Vagina (tissue), 2 donors: ENCODE data around the gene ACAA1. TPM values are rescaled to one million over a fixed set of nuclear protein-coding genes. Genes with fewer than 3 reads are reported as not detected.

Source experiments
- DNase-seq, 2 donors: peaks; one replicate each; pipeline ENCODE4 v3.0.0-alpha.2; 2017; ENCODE audit errors: extremely low spot score in 2 of 2
- H3K27ac ChIP-seq: fragments of 200-600 bp; sonication (generic); one replicate; pipeline ENCODE4 v1.5.1; 2019
- H3K27me3 ChIP-seq: fragments of 200-600 bp; sonication (generic); one replicate; pipeline ENCODE4 v1.5.1; 2019
- H3K36me3 ChIP-seq, 2 donors: fragments of 200-600 bp; sonication (generic); one replicate each; pipeline ENCODE4 v1.5.1; 2017 to 2019
- H3K4me1 ChIP-seq: fragments of 200-600 bp; sonication (generic); one replicate; pipeline ENCODE4 v1.5.1; 2019
- H3K4me3 ChIP-seq, 2 donors: fragments of 200-600 bp; sonication (generic); 1 replicate in 1 of 2; 2 replicates in 1 of 2; pipeline ENCODE4 v1.5.1; 2016 to 2019
- H3K9me3 ChIP-seq: fragments of 200-600 bp; sonication (generic); one replicate; pipeline ENCODE4 v1.5.1; 2019
- POLR2A ChIP-seq, 2 donors: fragments of 450-650 bp; IDR thresholded peaks; one replicate each; pipeline ENCODE4 v1.6.1; 2017; ENCODE audit warnings: antibody characterized with exemption in 2 of 2, mild to moderate bottlenecking in 2 of 2, moderate library complexity in 2 of 2
- POLR2AphosphoS5 ChIP-seq, 2 donors: sonication (generic); formaldehyde crosslinking; IDR thresholded peaks; one replicate each; pipeline ENCODE4 v1.9.0; 2017; ENCODE audit warnings: antibody characterized with exemption in 2 of 2, mild to moderate bottlenecking in 2 of 2, low read depth in 1 of 2; ENCODE audit not compliant: insufficient read depth in 1 of 2
- intact Hi-C: fragments of 100-400 bp; cut with DNase I; formaldehyde crosslinking; loops from one replicate; pipeline ENCODE4 v1.15.1; 2023
- total RNA-seq: library from RNA; depleted of rRNA; stranded (reverse); fragments of >200 nt; gene quantifications from one replicate; pipeline ENCODE4 v1.2.3, GENCODE V29; 2016
- TF ChIP-seq, protein P1 (sequence below), 3 experiments: fragments of 450-650 bp in 2 of 3; fragments of 200-600 bp in 1 of 3; sonication (generic) in 1 of 3; IDR thresholded peaks; one replicate each; pipeline ENCODE4 v1.5.1; 2017 to 2019; ENCODE audit warnings: antibody characterized with exemption in 3 of 3, mild to moderate bottlenecking in 2 of 3, moderate library complexity in 2 of 3

The ACAA1 gene
- total RNA-seq, 1 donor from 2014 or later: 53.0 TPM

- Histone ChIP-seq H3K36me3 (peaks cover 0 to 10% of the 10 kb centered on the region in 2 donors), H3K4me3 (peak overlapping the region; percentile 70 to 85), H3K27ac (peak overlapping the region; percentile 92), H3K4me1 (peaks cover 43% of the 10 kb centered on the region), H3K27me3 (no peaks in the 10 kb centered on the region), H3K9me3 (no peaks in the 10 kb centered on the region)
- DNase-seq: peak; percentile 55 to 81
- TF ChIP-seq POLR2AphosphoS5 (IDR thresholded peaks at IDR 0.05; ENCODE audit: insufficient read depth in 1 of 2, low read depth in 1 of 2) (no peak), POLR2A (IDR thresholded peaks at IDR 0.05) (no peak)
- TF ChIP-seq, protein P1, sequence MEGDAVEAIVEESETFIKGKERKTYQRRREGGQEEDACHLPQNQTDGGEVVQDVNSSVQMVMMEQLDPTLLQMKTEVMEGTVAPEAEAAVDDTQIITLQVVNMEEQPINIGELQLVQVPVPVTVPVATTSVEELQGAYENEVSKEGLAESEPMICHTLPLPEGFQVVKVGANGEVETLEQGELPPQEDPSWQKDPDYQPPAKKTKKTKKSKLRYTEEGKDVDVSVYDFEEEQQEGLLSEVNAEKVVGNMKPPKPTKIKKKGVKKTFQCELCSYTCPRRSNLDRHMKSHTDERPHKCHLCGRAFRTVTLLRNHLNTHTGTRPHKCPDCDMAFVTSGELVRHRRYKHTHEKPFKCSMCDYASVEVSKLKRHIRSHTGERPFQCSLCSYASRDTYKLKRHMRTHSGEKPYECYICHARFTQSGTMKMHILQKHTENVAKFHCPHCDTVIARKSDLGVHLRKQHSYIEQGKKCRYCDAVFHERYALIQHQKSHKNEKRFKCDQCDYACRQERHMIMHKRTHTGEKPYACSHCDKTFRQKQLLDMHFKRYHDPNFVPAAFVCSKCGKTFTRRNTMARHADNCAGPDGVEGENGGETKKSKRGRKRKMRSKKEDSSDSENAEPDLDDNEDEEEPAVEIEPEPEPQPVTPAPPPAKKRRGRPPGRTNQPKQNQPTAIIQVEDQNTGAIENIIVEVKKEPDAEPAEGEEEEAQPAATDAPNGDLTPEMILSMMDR (IDR thresholded peaks at IDR 0.05): no peak
- intact Hi-C loops: loop anchor here (1.0 to 10.0 kb wide), 3 partner anchors 25 to 315 kb away; partner anchors contain the start of genes ACVR2B and XYLB
Measured at GRCh38 chr3:38139652-38140051, 2.7 kb upstream of the ACAA1 start.

- Histone ChIP-seq H3K9me3 (no peaks in the 10 kb centered on the region), H3K36me3 (peaks cover 0 to 10% of the 10 kb centered on the region in 2 donors), H3K4me3 (peak overlapping the region; percentile 70 to 85), H3K4me1 (peaks cover 48% of the 10 kb centered on the region), H3K27ac (peak overlapping the region; percentile 92), H3K27me3 (no peaks in the 10 kb centered on the region)
- TF ChIP-seq, protein P1 (IDR thresholded peaks at IDR 0.05): no peak
- TF ChIP-seq POLR2AphosphoS5 (IDR thresholded peaks at IDR 0.05; ENCODE audit: insufficient read depth in 1 of 2, low read depth in 1 of 2): no peak
- no peak for TF ChIP-seq POLR2A (IDR thresholded peaks at IDR 0.05)
- DNase-seq: peak in 1 of 2 donors; percentile 88
- intact Hi-C loops: loop anchor here (1.0 to 10.0 kb wide), 3 partner anchors 25 to 316 kb away; partner anchors contain the start of genes ACVR2B and XYLB
Measured at GRCh38 chr3:38139191-38139590, 2.3 kb upstream of the ACAA1 start.

GRCh38 chr3:38138349-38139190 is 1.6 kb upstream of the ACAA1 start, which contains the start of gene MYD88:
TSS of gene MYD88 (plus strand) at chr3:38138661. CDS start at chr3:38138701, 40 bp downstream.
- Histone ChIP-seq H3K27me3 (no peaks in the 10 kb centered on the region), H3K27ac (peak within 1 kb of the TSS; percentile 92), H3K36me3 (peaks cover 0 to 16% of the 10 kb centered on the region in 2 donors), H3K4me1 (peaks cover 54% of the 10 kb centered on the region), H3K9me3 (no peaks in the 10 kb centered on the region), H3K4me3 (peak within 1 kb of the TSS; percentile 70 to 85)
- intact Hi-C loops: loop anchor here (1.0 to 10.0 kb wide), 3 partner anchors 26 to 316 kb away; partner anchors contain the start of genes ACVR2B and XYLB
- TF ChIP-seq, protein P1 (IDR thresholded peaks at IDR 0.05): no peak
- TF ChIP-seq POLR2AphosphoS5 (IDR thresholded peaks at IDR 0.05; ENCODE audit: insufficient read depth in 1 of 2, low read depth in 1 of 2) (peak; percentile 54 to 85), POLR2A (IDR thresholded peaks at IDR 0.05) (peak in 1 of 2 donors; percentile 49)
- peak; percentile 89 to 95 for DNase-seq

- intact Hi-C loops: loop anchor here (10.0 kb wide), 2 partner anchors 207 to 317 kb away; partner anchors contain the start of genes ACVR2B and XYLB
- Histone ChIP-seq H3K4me3 (peak overlapping the region; percentile 70 to 85), H3K27ac (peak overlapping the region; percentile 92), H3K9me3 (no peaks in the 10 kb centered on the region), H3K4me1 (peaks cover 61% of the 10 kb centered on the region), H3K36me3 (peaks cover 0 to 17% of the 10 kb centered on the region in 2 donors), H3K27me3 (no peaks in the 10 kb centered on the region)
- TF ChIP-seq, protein P1 (IDR thresholded peaks at IDR 0.05): no peak
- TF ChIP-seq POLR2AphosphoS5 (IDR thresholded peaks at IDR 0.05; ENCODE audit: insufficient read depth in 1 of 2, low read depth in 1 of 2): no peak
- no peak for TF ChIP-seq POLR2A (IDR thresholded peaks at IDR 0.05)
- peak; percentile 92 to 96 for DNase-seq
Measured at GRCh38 chr3:38137615-38138348, 855 bp upstream of the ACAA1 start.
